22Rv1 (cell line): ENCODE measurements around the gene RAB11FIP3.

Experiments
- CTCF ChIP-seq: fragments of 450-650 bp; IDR thresholded peaks from 2 replicates; pipeline ENCODE4 v1.5.1; 2017; ENCODE audit warnings: mild to moderate bottlenecking
- ZFX ChIP-seq: fragments of 450-650 bp; IDR thresholded peaks from 2 replicates; pipeline ENCODE4 v1.6.1; 2017; ENCODE audit warnings: antibody characterized with exemption, borderline replicate concordance

DNA sequence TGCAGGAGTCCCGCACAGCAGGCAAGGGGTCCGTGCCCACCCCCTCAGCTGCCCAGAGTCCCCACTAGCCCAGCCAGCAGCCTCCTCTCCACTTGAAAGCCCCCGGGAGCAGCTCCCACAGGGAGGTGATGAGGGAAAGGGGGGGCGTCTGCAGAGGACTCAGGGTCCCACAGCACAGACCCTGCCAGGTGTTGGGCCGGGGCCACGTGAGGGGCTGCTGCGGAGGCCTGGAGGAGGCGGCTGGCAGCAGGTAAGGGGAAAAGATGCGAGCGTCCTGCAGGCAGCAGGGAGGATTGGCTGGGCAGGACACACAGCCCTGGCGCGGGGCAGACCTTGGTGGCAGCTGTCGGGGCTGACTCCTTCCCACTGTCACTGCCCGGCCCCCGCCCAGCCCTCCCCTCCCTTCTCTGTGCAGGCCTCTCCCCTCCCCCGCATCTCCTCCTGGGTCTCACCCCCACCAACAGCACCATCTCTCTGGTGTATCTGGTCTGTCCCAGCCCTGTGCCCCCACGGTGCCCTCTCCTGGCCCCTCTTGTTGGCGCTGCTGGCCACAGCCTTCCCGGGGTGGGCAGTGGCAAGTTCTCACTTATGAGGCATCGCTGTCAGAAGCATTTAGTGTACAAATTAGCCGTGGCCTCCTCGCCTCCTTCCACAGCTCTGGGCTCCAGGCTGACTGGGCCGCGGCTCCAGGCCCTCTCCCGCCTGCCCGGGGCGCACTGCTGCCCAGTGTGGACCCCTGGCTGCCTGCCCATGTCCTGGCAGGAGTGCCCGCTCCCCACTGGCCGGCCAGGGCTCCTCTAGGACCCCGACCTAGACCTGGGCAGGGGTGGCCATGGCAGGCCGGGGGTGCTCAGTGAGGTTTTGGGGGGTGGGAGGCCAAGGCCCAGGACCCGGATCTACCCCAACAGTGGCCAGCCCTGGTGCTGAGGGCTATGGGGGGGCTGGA is 130.4 kb downstream of the RAB11FIP3 start:
- TF ChIP-seq CTCF = no peak
- TF ChIP-seq ZFX = no peak
